GM23338 (cell line): Measurements from ENCODE around the gene NBAS. TPM values are rescaled to one million over a fixed set of nuclear protein-coding genes. Genes with fewer than 3 reads are reported as not detected.

ENCODE experiments used
- ATAC-seq: fragments of 200-7000 bp; cut with Tn5 transposase; 3 replicates; pipeline ENCODE4 v1.9.1; 2020
- DNase-seq: peaks from one replicate; pipeline ENCODE4 v3.0.0-alpha.2; 2015; ENCODE audit warnings: low spot score
- H2AFZ ChIP-seq: fragments of 200-600 bp; sonication (generic); 2 replicates; pipeline ENCODE4 v1.8.0; 2016; ENCODE audit warnings: antibody characterized with exemption, mild to moderate bottlenecking, moderate library complexity
- H3F3A ChIP-seq: fragments of 200-600 bp; sonication (generic); replicated peaks from 2 replicates; pipeline ENCODE4 v1.8.0; 2017; ENCODE audit warnings: antibody characterized with exemption, mixed run types, low read depth
- H3K27ac ChIP-seq: fragments of 200-600 bp; sonication (generic); 2 replicates; pipeline ENCODE4 v1.6.1; 2016; ENCODE audit warnings: low read depth
- H3K27me3 ChIP-seq: fragments of 200-600 bp; sonication (generic); 2 replicates; pipeline ENCODE4 v1.8.0; 2016; ENCODE audit warnings: mild to moderate bottlenecking, mixed run types, moderate library complexity; ENCODE audit not compliant: insufficient read depth
- H3K36me3 ChIP-seq: fragments of 200-600 bp; sonication (generic); 2 replicates; pipeline ENCODE4 v1.8.0; 2016; ENCODE audit warnings: mild to moderate bottlenecking; ENCODE audit not compliant: insufficient read depth
- H3K4me1 ChIP-seq: fragments of 200-600 bp; sonication (generic); 2 replicates; pipeline ENCODE4 v1.8.0; 2016; ENCODE audit warnings: mild to moderate bottlenecking, moderate library complexity; ENCODE audit not compliant: insufficient read depth
- H3K4me2 ChIP-seq: fragments of 200-600 bp; sonication (generic); 2 replicates; pipeline ENCODE4 v1.7.1; 2017; ENCODE audit warnings: mixed run types
- H3K4me3 ChIP-seq: fragments of 200-600 bp; sonication (generic); 2 replicates; pipeline ENCODE4 v1.6.1; 2016; ENCODE audit warnings: mixed run types
- H3K79me2 ChIP-seq: fragments of 200-600 bp; sonication (generic); replicated peaks from 2 replicates; pipeline ENCODE4 v1.8.0; 2017; ENCODE audit warnings: mild to moderate bottlenecking; ENCODE audit not compliant: insufficient read depth
- H3K9me2 ChIP-seq: fragments of 200-600 bp; sonication (generic); 2 replicates; pipeline ENCODE4 v1.8.0; 2017; ENCODE audit not compliant: insufficient read depth
- H4K20me1 ChIP-seq: fragments of 200-600 bp; sonication (generic); replicated peaks from 2 replicates; pipeline ENCODE4 v1.8.0; 2017; ENCODE audit warnings: mild to moderate bottlenecking; ENCODE audit not compliant: insufficient read depth
- H3K27ac Mint-ChIP-seq: 2 replicates; pipeline ENCODE4 v1.8.0; 2020; ENCODE audit warnings: inconsistent platforms, mild to moderate bottlenecking, moderate library complexity, mixed read lengths
- H3K27me3 Mint-ChIP-seq: 3 replicates; pipeline ENCODE4 v1.8.0; 2022; ENCODE audit warnings: low read depth, mild to moderate bottlenecking, moderate library complexity, mixed read lengths, inconsistent platforms; ENCODE audit not compliant: insufficient read depth, poor library complexity
- H3K36me3 Mint-ChIP-seq: 3 replicates; pipeline ENCODE4 v1.8.0; 2021; ENCODE audit warnings: low read depth, mild to moderate bottlenecking, inconsistent platforms, moderate library complexity, mixed read lengths
- H3K4me1 Mint-ChIP-seq: 3 replicates; pipeline ENCODE4 v1.8.0; 2020; ENCODE audit warnings: mild to moderate bottlenecking, inconsistent platforms, mixed read lengths
- H3K4me3 Mint-ChIP-seq: 3 replicates; pipeline ENCODE4 v1.8.0; 2021; ENCODE audit warnings: moderate library complexity, mild to moderate bottlenecking, inconsistent platforms, mixed read lengths
- H3K9me3 Mint-ChIP-seq: 3 replicates; pipeline ENCODE4 v1.8.0; 2020; ENCODE audit warnings: moderate library complexity, mild to moderate bottlenecking, inconsistent platforms, mixed read lengths
- CREB1 ChIP-seq: fragments of 250-450 bp; sonication (Bioruptor Pico); IDR thresholded peaks from 2 replicates; pipeline ENCODE4 v1.5.0; 2020; ENCODE audit warnings: low read depth, mild to moderate bottlenecking, moderate library complexity
- ETS1 ChIP-seq: IDR thresholded peaks from 2 replicates; pipeline ENCODE4 v1.6.1; 2016; ENCODE audit warnings: antibody characterized with exemption
- EZH2 ChIP-seq: fragments of 200-600 bp; sonication (generic); IDR thresholded peaks from one replicate; pipeline ENCODE4 v1.8.0; 2017; ENCODE audit warnings: antibody characterized with exemption, mild to moderate bottlenecking, low read depth; ENCODE audit not compliant: unreplicated experiment
- EZH2phosphoT487 ChIP-seq: fragments of 200-600 bp; sonication (generic); IDR thresholded peaks from one replicate; pipeline ENCODE4 v1.8.1; 2018; ENCODE audit warnings: antibody characterized with exemption; ENCODE audit not compliant: unreplicated experiment
- JUNB ChIP-seq: IDR thresholded peaks from one replicate; pipeline ENCODE4 v1.6.1; 2016; ENCODE audit warnings: antibody characterized with exemption; ENCODE audit not compliant: unreplicated experiment
- NANOG ChIP-seq: IDR thresholded peaks from 2 replicates; pipeline ENCODE4 v1.6.1; 2016; ENCODE audit warnings: antibody characterized with exemption, borderline replicate concordance
- POLR2AphosphoS5 ChIP-seq: IDR thresholded peaks from 2 replicates; pipeline ENCODE4 v1.6.1; 2016; ENCODE audit warnings: antibody characterized with exemption, low read depth
- REST ChIP-seq: IDR thresholded peaks from one replicate; pipeline ENCODE4 v1.6.1; 2018; ENCODE audit warnings: antibody characterized with exemption; ENCODE audit not compliant: unreplicated experiment
- STAT1 ChIP-seq: IDR thresholded peaks from one replicate; pipeline ENCODE4 v1.6.1; 2016; ENCODE audit warnings: antibody characterized with exemption; ENCODE audit not compliant: unreplicated experiment
- ZNF114 ChIP-seq: fragments of 250-450 bp; sonication (Bioruptor Pico); IDR thresholded peaks from 2 replicates; pipeline ENCODE4 v1.5.0; 2020; ENCODE audit warnings: mild to moderate bottlenecking, moderate library complexity
- ZNF331 ChIP-seq: fragments of 250-450 bp; sonication (Bioruptor Pico); IDR thresholded peaks from 2 replicates; pipeline ENCODE4 v1.5.0; 2020; ENCODE audit warnings: low read depth, mild to moderate bottlenecking, moderate library complexity
- ZNF462 ChIP-seq: fragments of 250-450 bp; sonication (Bioruptor Pico); IDR thresholded peaks from 2 replicates; pipeline ENCODE4 v1.5.0; 2020; ENCODE audit warnings: mild to moderate bottlenecking, moderate library complexity
- polyA plus RNA-seq: library from polyadenylated mRNA; unstranded; fragments of >200 nt; fragmentation: Nextera tagmentation; extraction: Ambion mirVana; gene quantifications from 2 replicates; pipeline ENCODE4 v1.2.1, GENCODE V29; 2016
- total RNA-seq: library from RNA; depleted of rRNA; stranded (reverse); fragments of >200 nt; shearing (Covaris generic); gene quantifications from 2 replicates; pipeline ENCODE4 v1.2.3, GENCODE V29; 2014
- TF ChIP-seq, protein P1 (sequence below), 2 experiments: fragments of 200-600 bp in 1 of 2; sonication (generic) in 1 of 2; conservative IDR thresholded peaks; 2 replicates each; pipeline versions ENCODE4 v1.5.1 to v1.6.1; 2016 to 2017; ENCODE audit warnings: antibody characterized with exemption in 2 of 2, low read depth in 2 of 2, mild to moderate bottlenecking in 2 of 2, moderate library complexity in 1 of 2

NBAS gene
- total and polyA plus RNA-seq, 2 experiments from 2014 or later: 24.8 to 38.9 TPM

GRCh38 chr2:15298770-15299169 is 262.4 kb downstream of the NBAS start:
- Mint-ChIP-seq H3K9me3 (no peaks in the 10 kb centered on the region), H3K27me3 (peaks cover 2% of the 10 kb centered on the region), H3K4me3 (no peak overlapping the region), H3K27ac (no peak overlapping the region), H3K36me3 (peaks cover 12% of the 10 kb centered on the region; the same call in 2 of the 3 replicates), H3K4me1 (peaks cover 12% of the 10 kb centered on the region; the same call in 2 of the 3 replicates)
- Histone ChIP-seq H3K4me2 (no peak overlapping the region), H3F3A (no peaks in the 10 kb centered on the region), H3K4me3 (no peak overlapping the region), H3K79me2 (no peaks in the 10 kb centered on the region), H3K9me2 (0 out of 2 replicates have a peak, but pooled peaks cover 8% of the 10 kb centered on the region), H2AFZ (no peak overlapping the region), H3K4me1 (no peaks in the 10 kb centered on the region), H4K20me1 (no peaks in the 10 kb centered on the region), H3K27me3 (no peaks in the 10 kb centered on the region), H3K36me3 (no peaks in the 10 kb centered on the region), H3K27ac (no peak overlapping the region)
- DNase-seq (no peak), ATAC-seq (no peak)
- no peak for TF ChIP-seq JUNB
- TF ChIP-seq ZNF114 (CRISPR knock-in tag): no peak
- TF ChIP-seq, protein P1, sequence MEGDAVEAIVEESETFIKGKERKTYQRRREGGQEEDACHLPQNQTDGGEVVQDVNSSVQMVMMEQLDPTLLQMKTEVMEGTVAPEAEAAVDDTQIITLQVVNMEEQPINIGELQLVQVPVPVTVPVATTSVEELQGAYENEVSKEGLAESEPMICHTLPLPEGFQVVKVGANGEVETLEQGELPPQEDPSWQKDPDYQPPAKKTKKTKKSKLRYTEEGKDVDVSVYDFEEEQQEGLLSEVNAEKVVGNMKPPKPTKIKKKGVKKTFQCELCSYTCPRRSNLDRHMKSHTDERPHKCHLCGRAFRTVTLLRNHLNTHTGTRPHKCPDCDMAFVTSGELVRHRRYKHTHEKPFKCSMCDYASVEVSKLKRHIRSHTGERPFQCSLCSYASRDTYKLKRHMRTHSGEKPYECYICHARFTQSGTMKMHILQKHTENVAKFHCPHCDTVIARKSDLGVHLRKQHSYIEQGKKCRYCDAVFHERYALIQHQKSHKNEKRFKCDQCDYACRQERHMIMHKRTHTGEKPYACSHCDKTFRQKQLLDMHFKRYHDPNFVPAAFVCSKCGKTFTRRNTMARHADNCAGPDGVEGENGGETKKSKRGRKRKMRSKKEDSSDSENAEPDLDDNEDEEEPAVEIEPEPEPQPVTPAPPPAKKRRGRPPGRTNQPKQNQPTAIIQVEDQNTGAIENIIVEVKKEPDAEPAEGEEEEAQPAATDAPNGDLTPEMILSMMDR (conservative IDR thresholded peaks at IDR 0.05; ENCODE audit: low read depth in 2 of 2): no peak
- TF ChIP-seq EZH2: no peak
- TF ChIP-seq STAT1: no peak
- no peak for TF ChIP-seq ZNF462
- no peak for TF ChIP-seq POLR2AphosphoS5
- TF ChIP-seq REST: no peak
- no peak for TF ChIP-seq ETS1
- TF ChIP-seq CREB1 (CRISPR knock-in tag): no peak
- no peak for TF ChIP-seq EZH2phosphoT487
- TF ChIP-seq NANOG: no peak
- TF ChIP-seq ZNF331 (CRISPR knock-in tag): no peak
